ENCODE measurements around the gene FBXO48. TPM values are rescaled to one million over a fixed set of nuclear protein-coding genes. Genes with fewer than 3 reads are reported as not detected.

The FBXO48 gene
- total and polyA plus RNA-seq, 2 experiments from 2014 or later: 1.1 to 1.3 TPM

DNA sequence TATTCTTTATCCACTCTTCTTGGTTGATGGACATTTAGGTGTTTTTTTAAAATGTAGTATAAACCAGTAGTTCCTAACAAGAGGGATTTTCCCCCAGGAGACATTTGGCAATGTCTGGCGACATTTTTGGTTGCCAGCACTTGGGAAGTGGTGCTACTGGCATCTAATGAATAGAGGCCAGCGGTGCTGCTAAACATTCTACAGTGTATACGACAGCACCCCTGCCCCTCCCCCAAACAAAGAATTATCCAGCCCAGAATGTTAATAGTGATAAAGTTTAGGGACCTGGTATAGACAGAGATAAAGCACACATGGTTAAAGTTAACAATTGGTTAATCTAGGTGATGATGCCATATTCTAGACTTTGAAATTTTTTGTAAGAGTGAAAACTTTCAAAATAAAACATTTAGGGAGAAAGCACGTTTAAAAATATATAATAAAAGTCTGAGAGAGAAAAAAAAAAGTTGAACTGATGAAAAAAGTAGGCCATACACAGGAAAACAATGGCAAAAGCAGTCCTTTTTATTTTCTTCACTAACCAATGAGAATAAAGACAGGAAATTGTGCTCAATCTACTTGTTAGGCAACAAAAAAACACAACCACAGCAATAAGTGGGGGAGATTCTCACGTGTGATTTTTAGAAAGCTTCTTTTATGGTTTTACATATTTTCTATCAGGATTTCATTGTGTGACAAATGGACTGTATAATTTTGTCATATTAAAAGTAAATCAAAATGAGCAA lies 14.8 kb downstream of the FBXO48 start:
- Histone ChIP-seq H3F3A (replicated peaks; ENCODE audit: low read depth) (no peaks in the 10 kb centered on the region), H4K20me1 (replicated peaks; ENCODE audit: insufficient read depth) (no peaks in the 10 kb centered on the region), H3K4me2 (no peak overlapping the region), H3K9me2 (ENCODE audit: insufficient read depth) (0 out of 2 replicates have a peak, but pooled peaks cover 4% of the 10 kb centered on the region), H3K4me3 (no peak overlapping the region), H3K27ac (ENCODE audit: low read depth) (no peak overlapping the region), H3K4me1 (ENCODE audit: insufficient read depth) (no peaks in the 10 kb centered on the region), H3K79me2 (replicated peaks; ENCODE audit: insufficient read depth) (no peaks in the 10 kb centered on the region), H3K36me3 (ENCODE audit: insufficient read depth) (no peaks in the 10 kb centered on the region), H2AFZ (no peak overlapping the region), H3K27me3 (ENCODE audit: insufficient read depth) (no peaks in the 10 kb centered on the region)
- no peaks in the 10 kb centered on the region for H3K4me1 Mint-ChIP-seq
- H3K9me3 Mint-ChIP-seq: no peaks in the 10 kb centered on the region
- H3K27ac Mint-ChIP-seq: no peak overlapping the region
- H3K27me3 Mint-ChIP-seq (ENCODE audit: insufficient read depth, low read depth, poor library complexity): peaks cover 2% of the 10 kb centered on the region
- ATAC-seq: no peak
- H3K4me3 Mint-ChIP-seq: no peak overlapping the region
- DNase-seq (ENCODE audit: low spot score): no peak
- TF ChIP-seq EZH2 (IDR thresholded peaks at IDR 0.05; ENCODE audit: low read depth, unreplicated experiment): no peak
- TF ChIP-seq JUNB (IDR thresholded peaks at IDR 0.05; ENCODE audit: unreplicated experiment): no peak
- no peak for TF ChIP-seq POLR2AphosphoS5 (IDR thresholded peaks at IDR 0.05; ENCODE audit: low read depth)
- TF ChIP-seq EZH2phosphoT487 (IDR thresholded peaks at IDR 0.05; ENCODE audit: unreplicated experiment): no peak
- no peak for TF ChIP-seq CREB1 (CRISPR knock-in tag; IDR thresholded peaks at IDR 0.05; ENCODE audit: low read depth)
- H3K36me3 Mint-ChIP-seq (ENCODE audit: low read depth): no peaks in the 10 kb centered on the region

DNA sequence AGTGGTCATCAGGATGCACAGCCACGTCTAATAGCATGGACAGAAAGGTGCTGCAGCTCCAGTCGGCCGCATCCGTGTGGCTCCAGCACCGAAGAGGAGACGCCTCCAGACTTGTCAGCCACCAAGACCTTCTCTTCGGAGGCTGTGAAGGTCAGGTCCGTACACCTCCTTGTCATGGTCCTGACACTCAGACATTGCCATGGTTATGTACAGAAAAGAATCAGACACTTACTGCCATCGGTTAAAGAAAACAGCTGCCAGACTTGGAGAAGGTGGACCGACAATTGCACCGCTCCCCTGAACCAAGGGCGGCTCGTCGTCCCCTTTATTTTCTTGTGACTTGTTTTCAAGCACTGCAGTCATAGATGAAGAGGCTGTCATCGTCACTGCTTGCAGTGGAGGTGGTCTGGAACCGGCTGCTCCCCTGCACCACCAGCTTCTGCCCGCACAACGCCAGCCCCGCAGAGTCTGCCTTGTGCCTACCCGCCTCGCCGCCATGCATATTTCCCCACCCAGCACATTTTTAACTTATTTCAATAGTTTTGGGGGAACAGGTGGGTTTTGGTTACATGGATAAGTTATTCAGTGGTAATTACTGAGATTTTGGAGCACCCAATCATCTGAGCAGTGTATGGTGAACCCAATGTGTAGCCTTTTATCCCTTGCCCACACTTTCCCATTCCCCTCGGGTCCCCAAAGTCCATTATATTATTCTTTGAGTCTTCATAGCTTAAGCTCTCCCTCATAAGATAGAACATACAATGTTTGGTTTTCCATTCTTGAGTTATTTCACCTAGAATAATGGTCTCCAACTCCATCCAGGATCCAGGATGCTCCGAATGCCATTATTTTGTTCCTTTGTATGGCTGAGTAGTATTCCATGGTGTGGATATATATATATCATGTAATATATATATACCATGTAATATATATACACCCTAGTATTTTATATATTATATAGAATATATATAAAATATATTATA lies 18.1 kb downstream of the FBXO48 start:
- no peak for DNase-seq (ENCODE audit: low spot score)

More for the DNA sequence above, 18.1 kb downstream of the FBXO48 start:
- no peak overlapping the region for H3K4me2 ChIP-seq
- Mint-ChIP-seq H3K9me3 (no peaks in the 10 kb centered on the region), H3K36me3 (ENCODE audit: low read depth) (no peaks in the 10 kb centered on the region), H3K4me1 (no peaks in the 10 kb centered on the region), H3K27ac (no peak overlapping the region), H3K27me3 (ENCODE audit: insufficient read depth, low read depth, poor library complexity) (peaks cover 2% of the 10 kb centered on the region), H3K4me3 (no peak overlapping the region)
- TF ChIP-seq ZNF462 (CRISPR knock-in tag; IDR thresholded peaks at IDR 0.05): no peak
- TF ChIP-seq JUNB (IDR thresholded peaks at IDR 0.05; ENCODE audit: unreplicated experiment): no peak
- TF ChIP-seq ETS1 (IDR thresholded peaks at IDR 0.05): no peak
- no peaks in the 10 kb centered on the region for H3K36me3 ChIP-seq (ENCODE audit: insufficient read depth)
- H3K4me3 ChIP-seq: no peak overlapping the region
- no peaks in the 10 kb centered on the region for H3F3A ChIP-seq (replicated peaks; ENCODE audit: low read depth)
- no peak overlapping the region for H2AFZ ChIP-seq
- H4K20me1 ChIP-seq (replicated peaks; ENCODE audit: insufficient read depth): no peaks in the 10 kb centered on the region
- no peaks in the 10 kb centered on the region for H3K27me3 ChIP-seq (ENCODE audit: insufficient read depth)
- 0 out of 2 replicates have a peak, but pooled peaks cover 4% of the 10 kb centered on the region for H3K9me2 ChIP-seq (ENCODE audit: insufficient read depth)
- no peaks in the 10 kb centered on the region for H3K4me1 ChIP-seq (ENCODE audit: insufficient read depth)
- ATAC-seq: no peak
- H3K79me2 ChIP-seq (replicated peaks; ENCODE audit: insufficient read depth): no peaks in the 10 kb centered on the region
- no peak overlapping the region for H3K27ac ChIP-seq (ENCODE audit: low read depth)
